AG04449 (cell line): ENCODE data around the gene TFB2M.
A peak's percentile ranks its signal among the peaks of the same experiment; 100 is the strongest.
"Not testable (repeated sequence)": the region's sequence is repeated elsewhere in the genome, so short reads cannot be mapped to it uniquely, and the experiment has no call there.

Source experiments
- CTCF ChIA-PET: fragments of 350-600 bp; formaldehyde crosslinking; extraction: SDS; loops from one replicate; lab custom pipeline; 2021; ENCODE audit warnings: antibody characterized with exemption; lab: Yijun Ruan, JAX
- POLR2A ChIA-PET: fragments of 400-600, 350-600 bp; formaldehyde crosslinking; extraction: SDS; loops from one replicate; lab custom pipeline; 2020; ENCODE audit warnings: antibody characterized with exemption, inconsistent platforms; lab: Yijun Ruan, JAX
- DNase-seq: peaks from one replicate; pipeline ENCODE4 v3.0.0-alpha.2; 2010; ENCODE audit warnings: low read depth, low spot score
- H3K4me3 ChIP-seq: 2 replicates; pipeline ENCODE4 v1.5.1; 2011; ENCODE audit warnings: low read depth, mild to moderate bottlenecking, control low read depth, low read length
- TF ChIP-seq, protein P1 (sequence below): IDR thresholded peaks from one replicate; pipeline ENCODE4 v1.5.1; 2011; ENCODE audit warnings: mild to moderate bottlenecking, moderate library complexity, low read length, control low read depth, inconsistent platforms; ENCODE audit not compliant: insufficient read depth; ENCODE audit errors: missing control alignments

Gene TFB2M, protein sequence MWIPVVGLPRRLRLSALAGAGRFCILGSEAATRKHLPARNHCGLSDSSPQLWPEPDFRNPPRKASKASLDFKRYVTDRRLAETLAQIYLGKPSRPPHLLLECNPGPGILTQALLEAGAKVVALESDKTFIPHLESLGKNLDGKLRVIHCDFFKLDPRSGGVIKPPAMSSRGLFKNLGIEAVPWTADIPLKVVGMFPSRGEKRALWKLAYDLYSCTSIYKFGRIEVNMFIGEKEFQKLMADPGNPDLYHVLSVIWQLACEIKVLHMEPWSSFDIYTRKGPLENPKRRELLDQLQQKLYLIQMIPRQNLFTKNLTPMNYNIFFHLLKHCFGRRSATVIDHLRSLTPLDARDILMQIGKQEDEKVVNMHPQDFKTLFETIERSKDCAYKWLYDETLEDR

DNA sequence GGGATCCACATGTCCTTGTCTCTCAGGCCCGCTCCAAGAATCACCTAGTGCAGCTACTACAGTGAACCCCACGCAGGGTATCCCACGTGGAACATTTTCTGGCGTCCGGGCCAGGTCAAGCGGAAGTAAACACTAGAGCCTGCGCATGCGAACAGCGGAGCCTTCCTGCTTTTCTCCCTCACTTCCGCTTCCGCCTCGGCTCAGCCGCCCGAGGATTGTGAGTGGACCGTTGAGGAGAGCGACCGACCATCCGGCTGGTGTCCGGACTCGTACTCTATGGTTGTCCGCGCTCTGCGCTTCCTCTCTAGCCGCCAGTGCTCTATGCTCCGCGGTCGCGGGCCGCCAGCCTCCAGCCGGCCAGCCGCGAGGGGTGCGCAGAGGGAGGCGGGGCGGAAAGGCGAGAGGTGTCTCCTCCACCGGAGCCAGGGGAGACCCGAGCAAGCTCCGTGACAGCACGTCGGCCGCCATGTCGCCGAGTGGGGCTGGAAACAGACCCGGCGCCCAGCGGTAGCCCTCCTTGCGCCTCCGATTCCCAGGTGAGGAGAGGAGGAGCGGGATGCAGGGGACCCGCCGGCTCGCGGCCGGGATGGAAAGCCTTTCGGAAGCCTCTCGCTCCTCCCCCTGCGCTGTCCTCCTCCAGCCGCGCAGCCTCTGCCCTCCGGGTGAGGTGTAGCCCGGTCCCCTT lies at the start of gene TFB2M, which contains the start of gene CNST:
Gene TFB2M (minus strand): TSS at position 134 of the 685 bp plus-strand sequence. CDS start 123 bp downstream, at position 11.
Gene CNST (plus strand): TSS at position 329 of the 685 bp plus-strand sequence. CDS start 25,107 bp downstream, outside the sequence.
- TF ChIP-seq, protein P1, sequence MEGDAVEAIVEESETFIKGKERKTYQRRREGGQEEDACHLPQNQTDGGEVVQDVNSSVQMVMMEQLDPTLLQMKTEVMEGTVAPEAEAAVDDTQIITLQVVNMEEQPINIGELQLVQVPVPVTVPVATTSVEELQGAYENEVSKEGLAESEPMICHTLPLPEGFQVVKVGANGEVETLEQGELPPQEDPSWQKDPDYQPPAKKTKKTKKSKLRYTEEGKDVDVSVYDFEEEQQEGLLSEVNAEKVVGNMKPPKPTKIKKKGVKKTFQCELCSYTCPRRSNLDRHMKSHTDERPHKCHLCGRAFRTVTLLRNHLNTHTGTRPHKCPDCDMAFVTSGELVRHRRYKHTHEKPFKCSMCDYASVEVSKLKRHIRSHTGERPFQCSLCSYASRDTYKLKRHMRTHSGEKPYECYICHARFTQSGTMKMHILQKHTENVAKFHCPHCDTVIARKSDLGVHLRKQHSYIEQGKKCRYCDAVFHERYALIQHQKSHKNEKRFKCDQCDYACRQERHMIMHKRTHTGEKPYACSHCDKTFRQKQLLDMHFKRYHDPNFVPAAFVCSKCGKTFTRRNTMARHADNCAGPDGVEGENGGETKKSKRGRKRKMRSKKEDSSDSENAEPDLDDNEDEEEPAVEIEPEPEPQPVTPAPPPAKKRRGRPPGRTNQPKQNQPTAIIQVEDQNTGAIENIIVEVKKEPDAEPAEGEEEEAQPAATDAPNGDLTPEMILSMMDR = no peak
- ChIA-PET POLR2A (interaction anchor here (0.9 to 2.7 kb wide), 6 partner anchors 7 to 78 kb away, joined by 3 to 9 read pairs (median 3); no protein-coding TSS in a partner anchor), CTCF (interaction anchor here (1.3 to 2.6 kb wide), 7 partner anchors 27 to 157 kb away, joined by 3 to 8 read pairs (median 4); no protein-coding TSS in a partner anchor)
- H3K4me3 ChIP-seq = peak within 1 kb of the TSS; percentile 92
- DNase-seq = peak; percentile 93

GRCh38 chr1:246613096-246613758 lies 47.2 kb upstream of the TFB2M start:
- DNase-seq = no peak
- POLR2A ChIA-PET = no interaction called here
- H3K4me3 ChIP-seq = no peak overlapping the region
- TF ChIP-seq, protein P1 = no peak
- CTCF ChIA-PET = interaction anchor here (1.6 to 2.1 kb wide), 2 partner anchors 9 to 10 kb away, joined by 4 to 6 read pairs; no protein-coding TSS in a partner anchor

GRCh38 chr1:246609632-246610031 lies 43.6 kb upstream of the TFB2M start:
- CTCF ChIA-PET = no interaction called here
- TF ChIP-seq, protein P1 = no peak
- POLR2A ChIA-PET = interaction anchor here (1.7 kb wide), 1 partner anchor 17 kb away, joined by 4 read pairs; no protein-coding TSS in a partner anchor
- DNase-seq = peak; percentile 29
- H3K4me3 ChIP-seq = no peak overlapping the region; the same call in 1 of the 2 replicates

- DNase-seq = peak; percentile 66
- TF ChIP-seq, protein P1 = peak; percentile 40
- ChIA-PET POLR2A (interaction anchor here (0.6 to 1.7 kb wide), 3 partner anchors 13 to 29 kb away, joined by 3 to 4 read pairs (median 3); no protein-coding TSS in a partner anchor), CTCF (interaction anchor here (0.6 to 1.8 kb wide), 7 partner anchors 8 to 22 kb away, joined by 3 to 7 read pairs (median 5); no protein-coding TSS in a partner anchor)
- H3K4me3 ChIP-seq = no peak overlapping the region
These were observed 42.7 kb upstream of the TFB2M start for GRCh38 chr1:246608616-246609376.

DNA sequence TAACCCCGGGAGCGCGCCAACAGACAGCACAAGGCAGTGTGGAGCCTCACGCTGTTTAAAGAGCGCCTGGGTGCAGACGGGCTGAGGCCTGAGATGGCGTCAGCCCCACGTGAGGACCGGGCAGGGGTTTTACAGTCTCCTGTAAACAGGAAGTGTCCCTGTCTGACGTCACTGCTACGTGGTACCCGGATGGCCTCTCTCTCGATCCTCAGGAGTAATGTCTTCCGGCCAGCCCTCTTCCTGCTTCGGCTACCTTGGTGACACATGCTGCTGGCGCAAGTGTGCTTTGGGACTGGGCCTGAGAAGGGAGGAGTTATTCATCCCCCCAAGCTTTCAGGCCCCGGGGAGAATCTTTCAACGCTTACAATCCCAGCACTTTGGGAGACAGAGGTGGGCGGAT lies 41.4 kb upstream of the TFB2M start:
- POLR2A ChIA-PET = no interaction called here
- CTCF ChIA-PET = interaction anchor here (1.8 kb wide), 1 partner anchor 12 kb away, joined by 7 read pairs; no protein-coding TSS in a partner anchor
- no peak overlapping the region for H3K4me3 ChIP-seq
- no peak for DNase-seq
- TF ChIP-seq, protein P1 = no peak

DNA sequence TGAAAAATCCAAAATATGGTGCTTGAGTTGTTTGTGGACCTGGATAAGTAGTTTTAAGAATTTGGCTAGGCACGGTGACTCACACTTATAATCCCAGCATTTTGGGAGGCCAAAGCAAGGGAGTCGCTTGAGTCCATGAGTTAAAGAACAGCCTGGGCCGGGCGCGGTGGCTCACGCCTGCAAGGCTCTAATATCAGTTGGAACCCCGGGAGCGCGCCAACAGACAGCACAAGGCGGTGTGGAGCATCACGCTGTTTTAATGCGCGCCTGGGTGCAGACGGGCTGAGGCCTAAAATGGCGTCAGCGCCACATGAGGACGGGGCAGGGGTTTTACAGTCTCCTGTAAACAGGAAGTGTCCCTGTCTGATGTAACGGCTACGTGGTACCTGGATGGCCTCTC lies 39.2 kb upstream of the TFB2M start:
- H3K4me3 ChIP-seq, CTCF ChIA-PET, DNase-seq: not testable (repeated sequence)

More for the DNA sequence above, 39.2 kb upstream of the TFB2M start:
- POLR2A ChIA-PET = not testable (repeated sequence)
